Skeletal muscle satellite cell (primary cell): ENCODE data around the gene C1orf94.
"Not testable (repeated sequence)": the region's sequence is repeated elsewhere in the genome, so short reads cannot be mapped to it uniquely, and the experiment has no call there.

Experiments used
- H3K27me3 ChIP-seq: 2 replicates; pipeline ENCODE4 v1.7.0; 2013; ENCODE audit warnings: low read length; ENCODE audit not compliant: control insufficient read depth, insufficient read depth
- H3K36me3 ChIP-seq: 2 replicates; pipeline ENCODE4 v1.7.0; 2013; ENCODE audit warnings: mild to moderate bottlenecking, control low read depth, low read length; ENCODE audit not compliant: insufficient read depth
- H3K4me1 ChIP-seq: 2 replicates; pipeline ENCODE4 v1.7.0; 2013; ENCODE audit warnings: low read length; ENCODE audit not compliant: control insufficient read depth, insufficient read depth
- H3K4me2 ChIP-seq: 2 replicates; pipeline ENCODE4 v1.7.0; 2013; ENCODE audit warnings: mild to moderate bottlenecking, low read length
- H3K4me3 ChIP-seq: 2 replicates; pipeline ENCODE4 v1.7.0; 2013; ENCODE audit warnings: low read length
- H3K9ac ChIP-seq: 2 replicates; pipeline ENCODE4 v1.7.0; 2013; ENCODE audit warnings: mild to moderate bottlenecking, low read depth, low read length, moderate library complexity
- H3K9me3 ChIP-seq: replicated peaks from 2 replicates; pipeline ENCODE4 v1.7.0; 2013; ENCODE audit warnings: mild to moderate bottlenecking, control low read depth, low read length

C1orf94 gene

DNA sequence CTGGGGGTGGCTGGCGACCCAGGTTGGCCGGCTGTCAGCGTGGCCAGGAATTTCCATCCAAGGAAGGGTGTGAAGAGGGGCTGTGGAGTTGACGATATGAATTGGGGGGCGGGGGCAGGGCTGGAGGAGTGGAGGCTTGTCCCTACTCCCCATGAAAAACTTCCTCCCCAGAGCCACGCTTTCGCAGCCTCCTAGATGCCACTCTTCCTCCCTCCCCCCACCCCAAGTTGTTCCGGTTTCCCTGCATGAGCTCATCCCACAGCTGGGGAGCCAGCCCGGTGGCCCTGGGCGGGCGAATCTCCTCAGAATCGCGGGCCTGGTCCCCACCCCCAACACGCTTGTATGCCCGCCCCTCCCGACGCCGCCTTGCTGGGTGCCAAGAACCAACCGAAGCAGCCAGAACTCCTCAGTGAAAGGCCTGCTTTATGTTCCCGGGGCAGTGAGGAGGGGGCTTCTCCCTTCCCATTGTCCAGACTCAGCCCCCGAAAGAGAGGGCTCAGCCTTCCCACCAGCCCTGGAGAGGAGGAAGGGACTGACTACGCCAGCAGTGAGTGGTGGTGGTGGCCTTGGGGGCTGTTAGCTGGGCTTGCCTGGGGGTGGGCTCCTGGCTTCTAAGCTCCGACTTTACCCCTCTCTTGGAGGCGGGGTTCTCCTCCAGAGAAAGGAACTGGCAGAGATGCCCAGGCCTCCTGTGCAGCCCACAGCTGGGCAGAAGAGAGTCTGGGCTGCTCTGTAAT, 9.9 kb upstream of the C1orf94 start:
- Histone ChIP-seq H3K36me3 (no peaks in the 10 kb centered on the region), H3K4me3 (no peak overlapping the region), H3K9ac (no peak overlapping the region), H3K9me3 (no peaks in the 10 kb centered on the region), H3K27me3 (peaks cover 42% of the 10 kb centered on the region), H3K4me1 (peaks cover 7% of the 10 kb centered on the region), H3K4me2 (no peak overlapping the region)

- no peaks in the 10 kb centered on the region for H3K9me3 ChIP-seq
- no peak overlapping the region for H3K4me3 ChIP-seq
- no peaks in the 10 kb centered on the region for H3K36me3 ChIP-seq
- peaks cover 42% of the 10 kb centered on the region for H3K27me3 ChIP-seq
- H3K4me2 ChIP-seq: no peak overlapping the region
- no peak overlapping the region for H3K9ac ChIP-seq
- H3K4me1 ChIP-seq: peaks cover 7% of the 10 kb centered on the region
Measured at GRCh38 chr1:34167389-34167788, 9.3 kb upstream of the C1orf94 start.

- no peak overlapping the region for H3K4me3 ChIP-seq
- no peaks in the 10 kb centered on the region for H3K9me3 ChIP-seq
- H3K36me3 ChIP-seq: no peaks in the 10 kb centered on the region
- no peak overlapping the region for H3K4me2 ChIP-seq
- no peak overlapping the region for H3K9ac ChIP-seq
- H3K4me1 ChIP-seq: no peaks in the 10 kb centered on the region
- no peaks in the 10 kb centered on the region for H3K27me3 ChIP-seq
Measured at GRCh38 chr1:34175744-34176143, 963 bp upstream of the C1orf94 start.

DNA sequence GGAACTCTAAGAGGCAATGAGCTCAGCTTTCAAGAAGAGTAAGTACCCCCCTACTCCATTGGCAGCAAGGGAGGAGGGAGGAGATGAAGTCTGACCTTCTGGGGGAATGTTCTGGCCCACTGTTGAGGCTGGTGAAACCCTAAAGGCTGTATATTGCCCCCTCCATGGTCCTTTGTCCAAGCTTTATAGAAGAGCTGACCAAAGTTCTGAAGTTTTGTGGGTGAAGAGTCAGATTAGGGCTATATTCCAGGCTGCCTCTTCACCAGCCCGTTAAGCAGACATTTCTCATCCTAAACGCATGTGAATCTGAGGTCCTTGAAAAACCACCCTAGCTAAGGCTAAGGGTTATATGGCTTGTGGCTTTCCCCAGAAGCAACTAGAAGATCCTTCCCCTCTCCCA, 1.4 kb downstream of the C1orf94 start:
- no peaks in the 10 kb centered on the region for H3K27me3 ChIP-seq
- no peaks in the 10 kb centered on the region for H3K4me1 ChIP-seq
- no peaks in the 10 kb centered on the region for H3K36me3 ChIP-seq
- H3K9me3 ChIP-seq: no peaks in the 10 kb centered on the region
- no peak overlapping the region for H3K4me3 ChIP-seq
- H3K4me2 ChIP-seq: no peak overlapping the region
- H3K9ac ChIP-seq: no peak overlapping the region

DNA sequence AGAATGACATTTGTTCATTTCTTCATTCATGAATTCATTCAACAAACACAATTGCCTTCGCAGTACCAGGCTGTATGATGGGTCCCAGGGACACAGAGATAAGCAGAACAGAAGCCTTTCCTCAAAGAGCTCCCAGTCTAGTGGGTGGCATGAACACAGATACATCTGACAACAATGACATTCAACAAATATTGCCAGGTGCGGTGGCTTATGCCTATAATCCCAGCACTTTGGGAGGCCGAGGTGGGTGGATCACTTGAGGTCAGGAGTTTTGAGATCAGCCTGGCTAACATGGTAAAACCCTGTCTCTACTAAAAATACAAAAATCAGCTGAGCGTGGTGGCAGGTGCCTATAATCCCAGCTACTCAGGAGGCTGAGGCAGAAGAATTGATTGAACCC, 6.7 kb downstream of the C1orf94 start:
- H3K4me2 ChIP-seq, H3K4me3 ChIP-seq, H3K4me1 ChIP-seq, H3K9me3 ChIP-seq, H3K9ac ChIP-seq, H3K36me3 ChIP-seq, H3K27me3 ChIP-seq: not testable (repeated sequence)

DNA sequence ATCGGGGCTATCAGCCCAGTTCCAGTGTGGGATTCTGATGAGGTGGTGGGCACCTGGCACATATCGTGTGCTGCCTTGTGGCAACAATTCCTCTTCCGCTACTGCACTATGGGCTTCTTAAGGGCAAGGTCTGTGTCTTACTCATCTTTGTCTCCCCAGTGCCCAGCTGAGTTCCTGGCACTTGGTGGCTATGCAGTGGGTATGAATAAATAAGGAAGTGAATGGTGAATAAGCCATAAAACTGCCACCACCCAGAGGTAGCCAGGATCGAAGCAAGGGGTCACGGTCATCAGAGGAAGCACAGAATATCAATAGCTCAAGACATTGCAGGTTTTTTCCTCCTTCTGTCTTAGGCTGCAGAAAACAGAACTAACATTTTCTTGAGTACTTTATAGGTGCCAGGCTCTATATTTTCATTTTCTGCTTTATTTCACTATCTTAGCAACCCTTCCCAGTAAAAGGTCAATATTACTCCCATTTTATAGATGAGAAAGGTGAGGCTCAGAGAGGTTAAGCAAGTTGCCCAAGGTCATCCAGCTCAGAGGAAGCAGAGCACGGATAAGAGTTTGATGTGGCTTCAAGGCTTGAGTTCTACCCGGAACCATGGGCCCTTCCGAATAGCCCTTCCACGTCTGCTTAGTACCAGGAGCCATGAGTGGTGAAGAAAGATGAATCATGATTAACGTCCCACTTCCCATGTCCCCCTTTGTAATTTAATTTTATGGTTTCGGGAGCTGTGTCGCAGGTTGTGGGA, 10.2 kb downstream of the C1orf94 start:
- Histone ChIP-seq H3K4me2 (no peak overlapping the region), H3K36me3 (no peaks in the 10 kb centered on the region), H3K9me3 (no peaks in the 10 kb centered on the region), H3K4me1 (no peaks in the 10 kb centered on the region), H3K27me3 (no peaks in the 10 kb centered on the region), H3K9ac (no peak overlapping the region), H3K4me3 (no peak overlapping the region)

GRCh38 chr1:34188418-34188817, 11.7 kb downstream of the C1orf94 start:
- H3K9ac ChIP-seq: no peak overlapping the region
- no peak overlapping the region for H3K4me3 ChIP-seq

DNA sequence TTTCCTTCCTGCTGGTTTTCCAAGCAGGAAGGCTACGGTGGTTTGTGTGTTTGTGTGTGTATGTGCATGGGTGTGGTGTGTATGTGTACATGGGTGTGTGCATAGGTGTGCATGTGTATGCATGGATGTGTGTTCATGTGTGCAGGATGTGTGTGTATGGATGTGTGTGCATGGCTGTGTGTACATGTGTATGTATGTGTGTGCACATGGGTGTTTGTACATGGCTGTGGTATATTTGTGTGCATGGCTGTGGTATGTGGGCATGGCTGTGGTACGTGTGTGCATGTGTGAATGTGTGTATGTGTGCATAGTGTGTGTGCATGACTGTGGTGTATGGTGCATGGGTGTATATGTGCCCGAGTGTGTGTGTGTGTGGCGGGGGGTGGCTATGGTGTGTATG, 12.3 kb downstream of the C1orf94 start:
- Histone ChIP-seq H3K9me3 (no peaks in the 10 kb centered on the region), H3K36me3 (no peaks in the 10 kb centered on the region), H3K4me3 (no peak overlapping the region), H3K27me3 (no peaks in the 10 kb centered on the region), H3K4me2 (no peak overlapping the region), H3K4me1 (no peaks in the 10 kb centered on the region), H3K9ac (no peak overlapping the region)

More at GRCh38 chr1:34188418-34188817, 11.7 kb downstream of the C1orf94 start:
- Histone ChIP-seq H3K4me1 (no peaks in the 10 kb centered on the region), H3K4me2 (no peak overlapping the region), H3K27me3 (no peaks in the 10 kb centered on the region), H3K9me3 (no peaks in the 10 kb centered on the region), H3K36me3 (no peaks in the 10 kb centered on the region)

GRCh38 chr1:34190692-34191091, 14.0 kb downstream of the C1orf94 start:
- no peak overlapping the region for H3K4me3 ChIP-seq
- no peaks in the 10 kb centered on the region for H3K36me3 ChIP-seq
- no peaks in the 10 kb centered on the region for H3K27me3 ChIP-seq
- H3K9ac ChIP-seq: no peak overlapping the region
- H3K9me3 ChIP-seq: no peaks in the 10 kb centered on the region
- H3K4me1 ChIP-seq: no peaks in the 10 kb centered on the region
- H3K4me2 ChIP-seq: no peak overlapping the region

DNA sequence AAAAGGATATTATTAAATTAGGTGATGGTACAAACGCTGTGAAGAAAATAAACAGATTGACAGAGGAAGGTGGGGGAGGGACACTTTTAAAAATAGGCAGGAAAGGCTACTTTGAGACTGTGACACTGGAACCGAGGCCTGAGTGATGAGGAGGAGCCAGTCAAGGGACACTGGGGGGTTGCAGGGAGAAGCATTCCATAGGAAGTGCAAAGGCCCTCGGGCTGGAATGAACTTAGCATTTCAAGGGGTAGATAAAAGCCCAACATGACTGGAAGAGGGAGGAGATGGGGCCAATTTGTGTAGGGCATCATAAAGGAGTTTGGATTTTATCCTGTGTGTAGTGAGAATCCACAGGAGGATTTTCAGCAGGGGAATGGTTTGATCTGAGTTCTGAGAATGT, 15.9 kb downstream of the C1orf94 start:
- no peaks in the 10 kb centered on the region for H3K27me3 ChIP-seq
- H3K4me2 ChIP-seq: no peak overlapping the region
- no peaks in the 10 kb centered on the region for H3K4me1 ChIP-seq
- H3K36me3 ChIP-seq: no peaks in the 10 kb centered on the region
- H3K9ac ChIP-seq: no peak overlapping the region
- H3K9me3 ChIP-seq: no peaks in the 10 kb centered on the region
- H3K4me3 ChIP-seq: no peak overlapping the region

DNA sequence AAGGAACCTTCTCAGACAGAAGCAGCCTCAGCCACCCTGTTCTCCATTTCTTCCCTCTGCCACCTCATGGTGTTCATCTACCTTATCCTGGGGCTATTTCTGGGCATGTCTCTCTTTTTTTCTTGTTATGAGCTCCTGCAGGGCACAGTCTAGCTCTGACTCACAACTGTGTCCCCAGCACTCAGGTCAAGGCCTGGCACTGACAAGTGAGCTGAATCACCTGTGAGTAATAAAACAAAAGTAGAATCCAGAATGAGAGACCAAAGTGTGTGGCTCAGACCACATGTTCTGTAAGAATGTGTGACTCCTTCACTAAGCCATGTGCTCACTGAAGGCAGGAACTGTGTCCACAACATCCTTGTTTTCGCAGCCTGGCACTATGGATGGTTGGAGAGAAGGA, 23.2 kb downstream of the C1orf94 start:
- Histone ChIP-seq H3K36me3 (no peaks in the 10 kb centered on the region), H3K9me3 (peaks cover 6% of the 10 kb centered on the region), H3K9ac (no peak overlapping the region), H3K4me3 (no peak overlapping the region), H3K27me3 (no peaks in the 10 kb centered on the region), H3K4me2 (no peak overlapping the region), H3K4me1 (no peaks in the 10 kb centered on the region)

GRCh38 chr1:34212673-34213072, 36.0 kb downstream of the C1orf94 start:
- H3K9me3 ChIP-seq: peaks cover 7% of the 10 kb centered on the region
- H3K4me1 ChIP-seq: no peaks in the 10 kb centered on the region
- no peak overlapping the region for H3K9ac ChIP-seq
- H3K27me3 ChIP-seq: no peaks in the 10 kb centered on the region
- H3K4me2 ChIP-seq: no peak overlapping the region
- no peaks in the 10 kb centered on the region for H3K36me3 ChIP-seq
- H3K4me3 ChIP-seq: no peak overlapping the region
